ENCODE measurements around the gene ATP9A. TPM values are rescaled to one million over a fixed set of nuclear protein-coding genes. Genes with fewer than 3 reads are reported as not detected.

ATP9A gene
- total RNA-seq, 1 donor from 2014 or later: 25.2 TPM

DNA sequence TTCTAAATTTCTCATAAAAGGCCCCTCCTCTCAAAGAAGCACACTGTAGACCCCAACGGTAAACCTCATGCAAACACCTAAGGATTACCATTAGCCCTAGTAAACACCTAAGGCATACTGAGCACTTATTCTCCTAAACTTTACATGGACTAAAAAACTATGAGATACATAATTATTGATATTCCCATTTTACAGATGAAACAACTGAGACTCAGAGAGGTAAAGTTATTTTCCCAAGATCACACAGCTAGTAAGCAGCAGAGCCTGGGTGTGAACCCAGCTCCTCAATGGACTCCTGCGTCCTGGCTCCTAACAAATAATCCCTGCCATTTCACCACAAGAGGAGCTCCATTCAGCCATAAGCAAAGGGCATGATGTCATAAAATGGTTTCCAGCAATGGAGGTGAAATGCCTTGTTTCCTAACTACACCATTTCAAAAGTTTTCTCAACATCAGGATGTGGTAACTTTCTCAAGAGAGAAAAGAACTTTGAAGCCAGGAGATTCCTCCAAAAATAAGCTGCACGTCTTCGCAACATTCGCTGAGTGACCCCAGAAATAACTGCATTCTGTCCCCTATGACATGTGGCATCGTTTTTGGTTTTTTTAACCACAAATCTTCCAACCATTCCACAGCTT is 4.1 kb downstream of the ATP9A start:
- no peak for DNase-seq
- intact Hi-C loops (cut with micrococcal nuclease): no loop called here
- Histone ChIP-seq H3K36me3 (no peaks in the 10 kb centered on the region), H3K4me1 (peaks cover 11% of the 10 kb centered on the region), H3K27me3 (ENCODE audit: low read depth) (peaks cover 9% of the 10 kb centered on the region), H3K27ac (replicated peaks) (no peak overlapping the region), H3K4me3 (no peak overlapping the region), H3K9me3 (replicated peaks) (peaks cover 7% of the 10 kb centered on the region)
- no peak for TF ChIP-seq CTCF (IDR thresholded peaks at IDR 0.05; ENCODE audit: borderline replicate concordance)

DNA sequence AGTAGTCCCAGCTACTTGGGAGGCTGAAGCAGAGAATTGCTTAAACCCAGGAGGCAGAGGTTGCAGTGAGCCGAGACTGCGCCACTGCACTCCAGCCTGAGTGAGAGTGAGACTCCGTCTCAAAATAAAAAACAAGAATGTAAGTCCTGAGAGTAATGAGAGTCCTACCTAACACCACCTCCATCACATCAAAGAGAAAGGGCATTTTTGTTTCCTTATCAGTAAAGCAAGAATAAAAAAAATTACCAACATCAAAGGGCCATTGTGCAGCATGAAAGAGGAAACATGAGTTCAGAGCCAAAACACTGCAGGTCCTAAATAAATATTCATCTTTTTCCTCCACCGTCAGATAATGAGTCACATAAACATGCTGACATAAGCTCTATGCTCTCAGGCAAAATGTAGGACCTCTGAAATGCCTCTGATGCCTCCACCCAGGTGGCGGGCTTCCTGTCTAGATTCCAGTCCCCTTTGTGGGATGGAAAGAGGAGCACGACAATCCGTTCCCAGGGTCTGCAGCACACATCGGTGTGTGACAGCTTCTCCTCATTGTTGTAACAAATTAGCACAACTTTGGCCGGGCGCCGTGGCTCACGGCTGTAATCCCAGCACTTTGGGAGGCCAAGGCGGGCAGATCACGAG is 7.2 kb downstream of the ATP9A start:
- TF ChIP-seq CTCF (IDR thresholded peaks at IDR 0.05; ENCODE audit: borderline replicate concordance): no peak
- Histone ChIP-seq H3K27ac (replicated peaks) (no peak overlapping the region), H3K4me1 (peaks cover 8% of the 10 kb centered on the region), H3K36me3 (no peaks in the 10 kb centered on the region), H3K9me3 (replicated peaks) (peaks cover 7% of the 10 kb centered on the region), H3K27me3 (ENCODE audit: low read depth) (no peaks in the 10 kb centered on the region), H3K4me3 (no peak overlapping the region)
- no peak for DNase-seq
- intact Hi-C loops (cut with micrococcal nuclease): no loop called here

DNA sequence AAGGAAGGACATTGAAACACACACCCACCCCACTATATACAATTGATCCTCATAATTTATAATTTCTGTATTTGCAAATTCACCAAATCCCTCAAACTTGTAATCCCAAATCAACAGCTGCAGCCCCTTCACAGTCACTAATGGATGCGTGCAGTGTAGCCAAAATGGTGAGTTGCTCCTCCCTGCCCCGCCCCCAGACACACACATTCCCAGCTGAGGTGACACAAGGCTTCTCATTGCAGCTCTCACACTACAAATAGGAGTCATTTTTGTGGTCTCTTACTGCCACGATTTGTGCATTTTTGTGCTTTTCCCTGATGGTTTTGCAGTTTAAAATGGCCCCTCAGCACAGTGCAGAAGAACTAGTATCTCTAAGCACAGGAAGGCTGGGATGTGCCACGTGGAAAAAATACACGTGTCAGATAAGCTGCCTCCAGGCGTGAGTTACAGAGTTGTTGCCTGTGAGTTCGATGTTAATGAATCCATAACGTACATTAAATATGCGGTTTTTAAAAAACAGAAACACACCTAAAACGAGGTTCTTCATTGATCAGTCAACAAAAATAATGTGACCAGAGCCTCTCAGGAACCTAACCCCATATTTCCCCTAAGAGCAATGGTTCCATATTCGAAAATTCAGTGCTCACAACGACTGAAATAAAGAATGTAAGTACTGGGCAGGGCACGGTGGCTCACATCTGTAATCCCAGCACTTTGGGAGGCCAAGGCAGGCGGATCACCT is 8.2 kb downstream of the ATP9A start:
- no peak for DNase-seq
- peaks cover 8% of the 10 kb centered on the region for H3K4me1 ChIP-seq
- no peaks in the 10 kb centered on the region for H3K27me3 ChIP-seq (ENCODE audit: low read depth)
- no peak for TF ChIP-seq CTCF (IDR thresholded peaks at IDR 0.05; ENCODE audit: borderline replicate concordance)
- no peaks in the 10 kb centered on the region for H3K36me3 ChIP-seq
- H3K9me3 ChIP-seq (replicated peaks): peaks cover 7% of the 10 kb centered on the region
- no peak overlapping the region for H3K4me3 ChIP-seq
- intact Hi-C loops (cut with micrococcal nuclease): no loop called here
- H3K27ac ChIP-seq (replicated peaks): no peak overlapping the region

GRCh38 chr20:51758978-51759544 is 9.1 kb downstream of the ATP9A start:
- DNase-seq: peak; percentile 30

More at GRCh38 chr20:51758978-51759544, 9.1 kb downstream of the ATP9A start:
- Histone ChIP-seq H3K4me1 (peaks cover 8% of the 10 kb centered on the region), H3K9me3 (replicated peaks) (peaks cover 7% of the 10 kb centered on the region), H3K27me3 (ENCODE audit: low read depth) (no peaks in the 10 kb centered on the region), H3K36me3 (no peaks in the 10 kb centered on the region), H3K4me3 (no peak overlapping the region), H3K27ac (replicated peaks) (no peak overlapping the region)
- TF ChIP-seq CTCF (IDR thresholded peaks at IDR 0.05; ENCODE audit: borderline replicate concordance): no peak
- intact Hi-C loops (cut with micrococcal nuclease): no loop called here
